HEK293 (cell line): Measurements from ENCODE around the gene SLC26A1.

Experiments
- CTCF ChIA-PET: fragments of 350-600 bp; formaldehyde crosslinking; extraction: SDS; loops from one replicate; lab custom pipeline; 2021; ENCODE audit warnings: antibody characterized with exemption; lab: Yijun Ruan, JAX
- POLR2A ChIA-PET: fragments of 300-600 bp; formaldehyde crosslinking; extraction: SDS; loops from one replicate; lab custom pipeline; 2020; ENCODE audit warnings: antibody characterized with exemption, inconsistent platforms; lab: Yijun Ruan, JAX
- H3K27ac ChIP-seq: fragments of 200-500 bp; sonication (Bioruptor generic); 2 replicates; pipeline ENCODE4 v1.5.1; 2014; ENCODE audit warnings: low read depth, low read length, control low read depth, inconsistent platforms; ENCODE audit errors: extremely low read depth
- H3K36me3 ChIP-seq, 2 experiments: fragments of 200-500 bp in 1 of 2; sonication (Bioruptor generic) in 1 of 2; 1 replicate in 1 of 2; 2 replicates in 1 of 2; pipeline ENCODE4 v1.5.1; 2014 to 2017; ENCODE audit warnings: inconsistent platforms in 2 of 2, low read length in 2 of 2; ENCODE audit not compliant: control insufficient read depth in 2 of 2, insufficient read depth in 1 of 2
- H3K4me1 ChIP-seq: fragments of 200-500 bp; sonication (Bioruptor generic); 2 replicates; pipeline ENCODE4 v1.5.1; 2014; ENCODE audit warnings: mild to moderate bottlenecking, low read length, inconsistent platforms; ENCODE audit not compliant: control insufficient read depth, insufficient read depth
- H3K4me3 ChIP-seq: 2 replicates; pipeline ENCODE4 v1.5.1; 2011; ENCODE audit warnings: low read depth, mild to moderate bottlenecking, control low read depth, low read length, moderate library complexity
- H3K9me3 ChIP-seq: fragments of 200-500 bp; sonication (Bioruptor generic); 2 replicates; pipeline ENCODE4 v1.5.1; 2014; ENCODE audit warnings: low read depth, low read length, inconsistent platforms; ENCODE audit not compliant: control insufficient read depth, insufficient read depth
- GLIS2 ChIP-seq: fragments of 450-650 bp; formaldehyde crosslinking; IDR thresholded peaks from 2 replicates; pipeline ENCODE4 v1.5.1; 2016; ENCODE audit warnings: missing biosample characterization, missing genetic modification characterization
- KLF1 ChIP-seq: fragments of 450-650 bp; formaldehyde crosslinking; IDR thresholded peaks from 2 replicates; pipeline ENCODE4 v1.5.1; 2016; ENCODE audit warnings: missing biosample characterization, missing genetic modification characterization
- KLF16 ChIP-seq: fragments of 450-650 bp; formaldehyde crosslinking; IDR thresholded peaks from 2 replicates; pipeline ENCODE4 v1.5.1; 2017; ENCODE audit warnings: missing biosample characterization, missing genetic modification characterization
- MYNN ChIP-seq: fragments of 450-650 bp; formaldehyde crosslinking; IDR thresholded peaks from 2 replicates; pipeline ENCODE4 v1.5.1; 2016; ENCODE audit warnings: missing biosample characterization, missing genetic modification characterization, borderline replicate concordance
- MZF1 ChIP-seq: fragments of 450-650 bp; formaldehyde crosslinking; IDR thresholded peaks from 2 replicates; pipeline ENCODE4 v1.5.1; 2017; ENCODE audit warnings: missing biosample characterization, missing genetic modification characterization, borderline replicate concordance
- PATZ1 ChIP-seq: fragments of 450-650 bp; formaldehyde crosslinking; IDR thresholded peaks from 2 replicates; pipeline ENCODE4 v1.5.1; 2016; ENCODE audit warnings: missing biosample characterization, missing genetic modification characterization
- SP3 ChIP-seq: fragments of 450-650 bp; formaldehyde crosslinking; IDR thresholded peaks from 2 replicates; pipeline ENCODE4 v1.5.1; 2016; ENCODE audit warnings: missing biosample characterization, missing genetic modification characterization
- ZBTB17 ChIP-seq: fragments of 450-650 bp; formaldehyde crosslinking; IDR thresholded peaks from 2 replicates; pipeline ENCODE4 v1.5.1; 2016; ENCODE audit warnings: missing biosample characterization, missing genetic modification characterization
- ZFP3 ChIP-seq: fragments of 450-650 bp; formaldehyde crosslinking; IDR thresholded peaks from 2 replicates; pipeline ENCODE4 v1.5.1; 2016; ENCODE audit warnings: low read depth, missing biosample characterization, missing genetic modification characterization
- ZFP37 ChIP-seq: fragments of 450-650 bp; formaldehyde crosslinking; IDR thresholded peaks from 2 replicates; pipeline ENCODE4 v1.5.1; 2016; ENCODE audit warnings: missing biosample characterization, missing genetic modification characterization
- ZNF114 ChIP-seq: fragments of 450-650 bp; formaldehyde crosslinking; IDR thresholded peaks from 2 replicates; pipeline ENCODE4 v1.5.0; 2017; ENCODE audit warnings: missing biosample characterization, missing genetic modification characterization
- ZNF335 ChIP-seq: fragments of 450-650 bp; formaldehyde crosslinking; conservative IDR thresholded peaks from 2 replicates; pipeline ENCODE4 v1.5.1; 2016; ENCODE audit warnings: missing biosample characterization, missing genetic modification characterization
- ZNF37A ChIP-seq: fragments of 450-650 bp; IDR thresholded peaks from 2 replicates; pipeline ENCODE4 v1.5.1; 2018; ENCODE audit warnings: missing biosample characterization, missing genetic modification characterization
- ZNF416 ChIP-seq: fragments of 450-650 bp; formaldehyde crosslinking; IDR thresholded peaks from 2 replicates; pipeline ENCODE4 v1.5.1; 2016; ENCODE audit warnings: missing biosample characterization, missing genetic modification characterization
- ZNF558 ChIP-seq: fragments of 450-650 bp; formaldehyde crosslinking; IDR thresholded peaks from 2 replicates; pipeline ENCODE4 v1.5.1; 2016; ENCODE audit warnings: missing biosample characterization, missing genetic modification characterization
- ZNF704 ChIP-seq: fragments of 450-650 bp; formaldehyde crosslinking; IDR thresholded peaks from 2 replicates; pipeline ENCODE4 v1.5.1; 2016; ENCODE audit warnings: missing biosample characterization, missing genetic modification characterization
- ZNF707 ChIP-seq: fragments of 450-650 bp; formaldehyde crosslinking; IDR thresholded peaks from 2 replicates; pipeline ENCODE4 v1.5.1; 2016; ENCODE audit warnings: missing biosample characterization, missing genetic modification characterization
- ZNF776 ChIP-seq: fragments of 450-650 bp; formaldehyde crosslinking; IDR thresholded peaks from 2 replicates; pipeline ENCODE4 v1.5.0; 2017; ENCODE audit warnings: missing biosample characterization, missing genetic modification characterization, borderline replicate concordance
- ZNF785 ChIP-seq: fragments of 450-650 bp; formaldehyde crosslinking; IDR thresholded peaks from 2 replicates; pipeline ENCODE4 v1.5.1; 2016; ENCODE audit warnings: missing biosample characterization, missing genetic modification characterization
- TF ChIP-seq, protein P1 (sequence below): fragments of 450-650 bp; formaldehyde crosslinking; IDR thresholded peaks from 2 replicates; pipeline ENCODE4 v1.5.1; 2017; ENCODE audit warnings: missing biosample characterization, missing genetic modification characterization

SLC26A1 gene

DNA sequence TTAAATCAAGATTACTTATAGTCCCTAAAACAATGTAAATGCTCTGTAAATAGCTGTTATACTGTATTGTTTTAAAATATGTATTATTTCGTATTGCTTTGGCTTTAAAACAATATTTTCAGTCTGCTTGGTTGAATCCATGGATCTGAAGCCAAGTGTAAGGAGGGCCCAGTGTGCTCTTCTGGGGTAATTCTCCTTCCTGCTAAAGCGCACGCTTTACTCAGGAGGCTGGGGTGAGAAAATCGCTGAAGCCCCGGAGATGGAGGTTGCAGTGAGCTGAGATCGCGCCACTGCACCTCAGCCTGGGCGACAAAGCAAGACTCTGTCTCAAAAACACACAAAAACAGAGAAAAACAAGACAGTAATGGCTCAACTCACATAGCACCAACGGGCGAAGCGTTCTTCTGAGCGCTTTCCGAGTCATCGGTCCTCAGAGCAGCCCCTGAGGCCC, 6.8 kb downstream of the SLC26A1 start (continued):
- TF ChIP-seq PATZ1 (tag by site-specific recombination): peak; percentile 31
- peak; percentile 28; the same call in 1 of the 2 replicates for TF ChIP-seq KLF1 (tag by site-specific recombination)
- TF ChIP-seq, protein P1, sequence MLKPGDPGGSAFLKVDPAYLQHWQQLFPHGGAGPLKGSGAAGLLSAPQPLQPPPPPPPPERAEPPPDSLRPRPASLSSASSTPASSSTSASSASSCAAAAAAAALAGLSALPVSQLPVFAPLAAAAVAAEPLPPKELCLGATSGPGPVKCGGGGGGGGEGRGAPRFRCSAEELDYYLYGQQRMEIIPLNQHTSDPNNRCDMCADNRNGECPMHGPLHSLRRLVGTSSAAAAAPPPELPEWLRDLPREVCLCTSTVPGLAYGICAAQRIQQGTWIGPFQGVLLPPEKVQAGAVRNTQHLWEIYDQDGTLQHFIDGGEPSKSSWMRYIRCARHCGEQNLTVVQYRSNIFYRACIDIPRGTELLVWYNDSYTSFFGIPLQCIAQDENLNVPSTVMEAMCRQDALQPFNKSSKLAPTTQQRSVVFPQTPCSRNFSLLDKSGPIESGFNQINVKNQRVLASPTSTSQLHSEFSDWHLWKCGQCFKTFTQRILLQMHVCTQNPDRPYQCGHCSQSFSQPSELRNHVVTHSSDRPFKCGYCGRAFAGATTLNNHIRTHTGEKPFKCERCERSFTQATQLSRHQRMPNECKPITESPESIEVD (tag by site-specific recombination): no peak
- TF ChIP-seq ZNF335 (tag by site-specific recombination): peak; percentile 67
- TF ChIP-seq ZNF558 (tag by site-specific recombination): no peak
- no peak for TF ChIP-seq GLIS2 (tag by site-specific recombination)

- Histone ChIP-seq H3K4me1 (no peaks in the 10 kb centered on the region), H3K4me3 (no peak overlapping the region), H3K36me3 (peaks cover 0 to 4% of the 10 kb centered on the region in 2 experiments; a peak in 1 of 3 replicates), H3K9me3 (no peaks in the 10 kb centered on the region), H3K27ac (no peak overlapping the region)
- ChIA-PET CTCF (interaction anchor here (1.2 kb wide), 1 partner anchor 51 kb away, joined by 4 read pairs; no protein-coding TSS in a partner anchor), POLR2A (no interaction called here)
- TF ChIP-seq ZNF776 (tag by site-specific recombination): no peak
- TF ChIP-seq SP3: peak; percentile 46; the same call in 1 of the 2 replicates
- TF ChIP-seq ZBTB17 (tag by site-specific recombination): peak; percentile 68; the same call in 1 of the 2 replicates
- TF ChIP-seq GLIS2 (tag by site-specific recombination): peak; percentile 54
These were observed 7.9 kb downstream of the SLC26A1 start for GRCh38 chr4:985123-985830.

GRCh38 chr4:984336-985054, 8.7 kb downstream of the SLC26A1 start:
- CTCF ChIA-PET: no interaction called here
- TF ChIP-seq ZNF704 (no peak), MZF1 (tag by site-specific recombination) (no peak), ZFP37 (tag by site-specific recombination) (no peak), KLF16 (tag by site-specific recombination) (no peak), ZNF335 (tag by site-specific recombination) (no peak), SP3 (no peak), ZNF37A (tag by site-specific recombination) (no peak), ZNF785 (tag by site-specific recombination) (no peak), ZNF416 (no peak), ZNF114 (tag by site-specific recombination) (no peak), ZNF707 (no peak), MYNN (no peak), ZFP3 (tag by site-specific recombination) (no peak)
- TF ChIP-seq, all 188 proteins: peak for 0
- Histone ChIP-seq H3K4me1 (no peaks in the 10 kb centered on the region), H3K4me3 (no peak overlapping the region), H3K9me3 (no peaks in the 10 kb centered on the region), H3K27ac (no peak overlapping the region), H3K36me3 (peaks cover 0 to under 1% of the 10 kb centered on the region in 2 experiments; a peak in 1 of 3 replicates)
- POLR2A ChIA-PET: no interaction called here
